IMR-90 (cell line): Measurements from ENCODE around the gene NCK1. TPM values are rescaled to one million over a fixed set of nuclear protein-coding genes. Genes with fewer than 3 reads are reported as not detected.
A peak's percentile ranks its signal among the peaks of the same experiment; 100 is the strongest.

Source experiments
- ATAC-seq: fragments of 200-7000 bp; cut with Tn5 transposase; 2 replicates; pipeline ENCODE4 v1.9.1; 2020; ENCODE audit warnings: low read depth, mild to moderate bottlenecking, moderate library complexity
- BruUV-seq: library from RNA; stranded (reverse); fragments of 400-500 nt; replicated peaks from 2 replicates; lab custom pipeline; 2021; lab: Mats Ljungman, UMichigan
- CTCF ChIA-PET: fragments of 300-600 bp; formaldehyde crosslinking; extraction: SDS; loops from one replicate; lab custom pipeline; 2021; ENCODE audit warnings: antibody characterized with exemption; lab: Yijun Ruan, JAX
- POLR2A ChIA-PET: fragments of 300-600 bp; sonication (Branson Sonifier 250); formaldehyde crosslinking; loops from one replicate; lab custom pipeline; 2022; ENCODE audit warnings: antibody characterized with exemption; ENCODE audit not compliant: unreplicated experiment; lab: Charles Lee
- DNase-seq: peaks from one replicate; pipeline ENCODE4 v3.0.0; 2013
- H2AFZ ChIP-seq: replicated peaks from 2 replicates; pipeline ENCODE3; 2013; ENCODE audit warnings: low read length, mild to moderate bottlenecking; ENCODE audit not compliant: poor library complexity
- H2AK5ac ChIP-seq: 2 replicates; pipeline ENCODE4 v1.6.1; 2013; ENCODE audit warnings: low read depth, low read length, inconsistent platforms
- H2AK9ac ChIP-seq: replicated peaks from 2 replicates; pipeline ENCODE3; 2013; ENCODE audit warnings: mild to moderate bottlenecking, low read depth, low read length, moderate library complexity; ENCODE audit not compliant: poor library complexity
- H2BK120ac ChIP-seq: 2 replicates; pipeline ENCODE4 v1.6.1; 2013; ENCODE audit warnings: low read depth, low read length, inconsistent platforms
- H2BK15ac ChIP-seq: 3 replicates; pipeline ENCODE4 v1.6.1; 2013; ENCODE audit warnings: low read depth, low read length, inconsistent platforms
- H2BK20ac ChIP-seq: 2 replicates; pipeline ENCODE4 v1.6.1; 2013; ENCODE audit warnings: low read depth, mild to moderate bottlenecking, inconsistent platforms, low read length, moderate library complexity
- H2BK5ac ChIP-seq: 2 replicates; pipeline ENCODE4 v1.6.1; 2013; ENCODE audit warnings: mild to moderate bottlenecking, low read depth, low read length, inconsistent platforms; ENCODE audit not compliant: poor library complexity, severe bottlenecking
- H3K14ac ChIP-seq: replicated peaks from 2 replicates; pipeline ENCODE4 v1.6.1; 2013; ENCODE audit warnings: low read depth, low read length, inconsistent platforms
- H3K18ac ChIP-seq: 2 replicates; pipeline ENCODE4 v1.6.1; 2013; ENCODE audit warnings: low read depth, low read length, control low read depth
- H3K23ac ChIP-seq: 2 replicates; pipeline ENCODE4 v1.6.1; 2013; ENCODE audit warnings: low read depth, low read length, inconsistent platforms
- H3K27ac ChIP-seq: 2 replicates; pipeline ENCODE4 v1.5.1; 2013; ENCODE audit warnings: mild to moderate bottlenecking, control low read depth, low read length; ENCODE audit not compliant: insufficient read depth
- H3K27me3 ChIP-seq: 2 replicates; pipeline ENCODE4 v1.6.1; 2013; ENCODE audit warnings: low read length; ENCODE audit not compliant: control insufficient read depth, insufficient read depth
- H3K36me3 ChIP-seq: 2 replicates; pipeline ENCODE4 v1.6.1; 2013; ENCODE audit warnings: low read length, mixed read lengths; ENCODE audit not compliant: control insufficient read depth, insufficient read depth
- H3K4ac ChIP-seq: 2 replicates; pipeline ENCODE4 v1.6.1; 2013; ENCODE audit warnings: low read depth, low read length, inconsistent platforms
- H3K4me1 ChIP-seq: 2 replicates; pipeline ENCODE4 v1.6.1; 2013; ENCODE audit warnings: low read length, mixed read lengths; ENCODE audit not compliant: control insufficient read depth, insufficient read depth
- H3K4me2 ChIP-seq: 2 replicates; pipeline ENCODE4 v1.6.1; 2013; ENCODE audit warnings: low read depth, mild to moderate bottlenecking, control low read depth, low read length, moderate library complexity
- H3K4me3 ChIP-seq: 2 replicates; pipeline ENCODE4 v1.5.1; 2013; ENCODE audit warnings: low read depth, mild to moderate bottlenecking, control low read depth, low read length, moderate library complexity; ENCODE audit not compliant: insufficient read depth
- H3K56ac ChIP-seq: 2 replicates; pipeline ENCODE4 v1.6.1; 2013; ENCODE audit warnings: low read length, inconsistent platforms; ENCODE audit not compliant: insufficient read depth; ENCODE audit errors: extremely low read depth
- H3K79me1 ChIP-seq, 2 experiments: 2 replicates each; pipeline ENCODE4 v1.6.1; 2013; ENCODE audit warnings: low read length in 2 of 2, inconsistent platforms in 1 of 2, low read depth in 1 of 2
- H3K9ac ChIP-seq: 2 replicates; pipeline ENCODE4 v1.6.1; 2013; ENCODE audit warnings: low read depth, low read length, control low read depth
- H3K9me1 ChIP-seq: 2 replicates; pipeline ENCODE4 v1.6.1; 2013; ENCODE audit warnings: low read length, inconsistent platforms; ENCODE audit not compliant: insufficient read depth
- H3K9me3 ChIP-seq: 2 replicates; pipeline ENCODE4 v1.6.1; 2013; ENCODE audit warnings: low read length; ENCODE audit not compliant: control insufficient read depth, insufficient read depth
- H4K20me1 ChIP-seq: 2 replicates; pipeline ENCODE4 v1.6.1; 2013; ENCODE audit warnings: low read length, inconsistent platforms; ENCODE audit not compliant: insufficient read depth
- H4K5ac ChIP-seq: 2 replicates; pipeline ENCODE4 v1.6.1; 2013; ENCODE audit warnings: mild to moderate bottlenecking, low read depth, low read length, control low read depth
- H4K8ac ChIP-seq, 2 experiments: 2 replicates each; pipeline ENCODE4 v1.6.1; 2013; ENCODE audit warnings: low read depth in 2 of 2, low read length in 2 of 2, control low read depth in 1 of 2, inconsistent platforms in 1 of 2
- H4K91ac ChIP-seq: 2 replicates; pipeline ENCODE4 v1.6.1; 2013; ENCODE audit warnings: low read depth, low read length, inconsistent platforms; ENCODE audit not compliant: insufficient read depth
- CEBPB ChIP-seq: IDR thresholded peaks from 2 replicates; pipeline ENCODE4 v1.6.1; 2012; ENCODE audit warnings: low read depth, low read length, improper control_type of control experiment
- CHD1 ChIP-seq: IDR thresholded peaks from 2 replicates; pipeline ENCODE4 v1.6.1; 2012; ENCODE audit warnings: low read depth, low read length, improper control_type of control experiment
- MXI1 ChIP-seq: IDR thresholded peaks from 2 replicates; pipeline ENCODE4 v1.6.1; 2012; ENCODE audit warnings: low read depth, mild to moderate bottlenecking, low read length, moderate library complexity, borderline replicate concordance
- NFE2L2 ChIP-seq: fragments of 150-350 bp; IDR thresholded peaks from 2 replicates; pipeline ENCODE4 v1.6.1; 2016; ENCODE audit warnings: low read depth, mild to moderate bottlenecking, low read length
- RCOR1 ChIP-seq: IDR thresholded peaks from 2 replicates; pipeline ENCODE4 v1.6.1; 2012; ENCODE audit warnings: mild to moderate bottlenecking, low read length, improper control_type of control experiment; ENCODE audit not compliant: insufficient replicate concordance
- RFX5 ChIP-seq: IDR thresholded peaks from 2 replicates; pipeline ENCODE4 v1.8.0; 2012; ENCODE audit warnings: low read depth, mild to moderate bottlenecking, low read length, moderate library complexity
- dilution Hi-C: fragments of 300-500 bp; cut with HindIII; formaldehyde crosslinking; loops from one replicate; pipeline ENCODE4 v1.14.3; 2018; ENCODE audit warnings: low sequenced_read_pairs; ENCODE audit not compliant: unreplicated experiment
- in situ Hi-C: fragments of 300-500 bp; cut with MboI; formaldehyde crosslinking; loops from 3 replicates; pipeline ENCODE4 v1.14.3; 2019; ENCODE audit warnings: low sequenced_read_pairs, inconsistent platforms, mixed read lengths
- intact Hi-C: fragments of 100-400 bp; cut with micrococcal nuclease; formaldehyde crosslinking; loops from 2 replicates; pipeline ENCODE4 v1.10.0; 2022
- polyA plus RNA-seq, 3 experiments: library from polyadenylated mRNA; depleted of rRNA; stranded (reverse); fragments of >200 nt; gene quantifications; 2 replicates each; pipeline ENCODE4 v1.2.3, GENCODE V29; 2012; ENCODE audit warnings: low replicate concordance in 1 of 3
- total RNA-seq: library from RNA; depleted of rRNA; stranded (reverse); fragments of >200 nt; gene quantifications from 2 replicates; pipeline ENCODE4 v1.2.3, GENCODE V29; 2012

The NCK1 gene
- total and polyA plus RNA-seq, 2 of the 4 experiments (the other 2 are of a cell fraction) = 23.7 to 24.3 TPM

DNA sequence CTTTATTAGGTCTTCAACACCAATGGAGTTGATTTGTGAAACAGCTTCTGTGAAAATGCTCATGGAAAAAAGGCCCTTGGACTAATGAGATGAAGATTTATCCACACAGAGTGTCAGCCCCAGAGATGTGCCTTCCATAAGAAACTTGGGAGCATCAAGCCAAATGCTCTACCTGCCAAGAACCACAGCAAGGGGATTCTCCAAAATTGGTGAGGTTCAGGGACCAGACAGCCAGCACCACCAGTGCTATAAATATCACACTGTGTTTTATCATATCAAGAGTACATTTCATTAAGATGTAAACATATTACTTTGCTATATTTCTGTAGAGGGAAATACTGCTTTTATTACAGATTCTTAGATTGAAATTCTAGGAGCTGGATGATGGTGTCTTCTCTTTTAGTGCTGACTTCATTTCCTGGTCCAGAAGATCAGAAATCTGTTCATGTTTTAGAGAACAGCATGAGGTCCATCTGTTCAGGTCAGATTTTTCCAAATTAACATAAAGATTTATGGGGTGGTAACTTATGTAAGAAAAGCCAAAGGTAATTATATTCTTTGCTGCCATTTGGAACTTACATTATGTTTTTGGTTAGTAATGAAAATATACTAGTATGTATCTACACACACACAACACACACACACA, 25.4 kb upstream of the NCK1 start:
- in situ Hi-C loops = no loop called here
- no peaks in the 10 kb centered on the region for H4K20me1 ChIP-seq
- H2AFZ ChIP-seq = no peak overlapping the region
- peak overlapping the region; percentile 61; the same call in 1 of the 2 replicates for H3K27ac ChIP-seq
- TF ChIP-seq NFE2L2 = no peak
- no peak for TF ChIP-seq RFX5
- TF ChIP-seq MXI1 = no peak
- no peak for TF ChIP-seq RCOR1
- no peak for TF ChIP-seq CEBPB
- TF ChIP-seq CHD1 = no peak
- H3K4me1 ChIP-seq = peaks cover 20% of the 10 kb centered on the region
- no peaks in the 10 kb centered on the region for H3K9me3 ChIP-seq
- ChIA-PET CTCF (interaction anchor here (0.7 kb wide), 1 partner anchor 659 kb away, joined by 3 read pairs; no protein-coding TSS in a partner anchor), POLR2A (no interaction called here)
- H2BK120ac ChIP-seq = peak overlapping the region; percentile 14; the same call in 1 of the 2 replicates
- BruUV-seq = no TSS peak
- ATAC-seq = no peak
- H3K9ac ChIP-seq = no peak overlapping the region
- H2AK9ac ChIP-seq = no peak overlapping the region
- H2BK5ac ChIP-seq = peak overlapping the region; percentile 17
- peaks cover 9% of the 10 kb centered on the region; the same call in 1 of the 2 replicates for H3K9me1 ChIP-seq
- intact Hi-C loops = no loop called here
- H3K79me1 ChIP-seq = peaks cover 24 to 53% of the 10 kb centered on the region in 2 experiments
- H3K18ac ChIP-seq = peak overlapping the region; percentile 72
- dilution Hi-C loops = no loop called here
- no peaks in the 10 kb centered on the region for H3K36me3 ChIP-seq
- H4K8ac ChIP-seq = no peak overlapping the region
- no peak overlapping the region for H3K4me3 ChIP-seq
- H3K14ac ChIP-seq = peak overlapping the region; percentile 68; the same call in 1 of the 2 replicates
- no peak overlapping the region for H3K4me2 ChIP-seq
- H3K4ac ChIP-seq = peak overlapping the region; percentile 31; the same call in 1 of the 2 replicates
- H4K5ac ChIP-seq = peak overlapping the region; percentile 48; the same call in 1 of the 2 replicates
- 0 out of 2 replicates have a peak overlapping the region, but pooled peaks have one; percentile 39 for H2BK20ac ChIP-seq
- peak overlapping the region; percentile 7; the same call in 1 of the 2 replicates for H3K23ac ChIP-seq
- no peak for DNase-seq
- H3K56ac ChIP-seq = no peak overlapping the region
- H2BK15ac ChIP-seq = no peak overlapping the region; the same call in 2 of the 3 replicates
- 0 out of 2 replicates have a peak overlapping the region, but pooled peaks have one; percentile 27 for H2AK5ac ChIP-seq
- H3K27me3 ChIP-seq = no peaks in the 10 kb centered on the region
- H4K91ac ChIP-seq = no peak overlapping the region; the same call in 1 of the 2 replicates
